PC-3 (cell line): ENCODE results near the gene PDE4DIP. TPM values are rescaled to one million over a fixed set of nuclear protein-coding genes. Genes with fewer than 3 reads are reported as not detected.
A peak's percentile ranks its signal among the peaks of the same experiment; 100 is the strongest.
"Not testable (repeated sequence)": the region's sequence is repeated elsewhere in the genome, so short reads cannot be mapped to it uniquely, and the experiment has no call there.

Experiments used
- ATAC-seq: fragments of 200-7000 bp; cut with Tn5 transposase; 2 replicates; pipeline ENCODE4 v1.9.1; 2020; ENCODE audit warnings: mild to moderate bottlenecking, moderate library complexity
- BruUV-seq: library from RNA; stranded (reverse); fragments of 400-500 nt; replicated peaks from 2 replicates; lab custom pipeline; 2021; lab: Mats Ljungman, UMichigan
- CTCF ChIA-PET: fragments of 300-600 bp; sonication (Branson Sonifier 250); formaldehyde crosslinking; loops from one replicate; lab custom pipeline; 2022; ENCODE audit warnings: antibody characterized with exemption; lab: Charles Lee
- POLR2A ChIA-PET: fragments of 300-600 bp; sonication (Branson Sonifier 250); formaldehyde crosslinking; loops from one replicate; lab custom pipeline; 2022; ENCODE audit warnings: antibody characterized with exemption; ENCODE audit not compliant: unreplicated experiment; lab: Charles Lee
- DNase-seq: peaks from one replicate; pipeline ENCODE4 v3.0.0-alpha.2; 2015
- H2AFZ ChIP-seq: fragments of 300-600 bp; sonication (generic); 2 replicates; pipeline ENCODE4 v1.6.0; 2016; ENCODE audit warnings: antibody characterized with exemption, low read length
- H3F3A ChIP-seq: fragments of 300-600 bp; sonication (generic); one replicate; pipeline ENCODE4 v1.6.0; 2017; ENCODE audit warnings: antibody characterized with exemption, low read length, control low read depth, mild to moderate bottlenecking; ENCODE audit not compliant: unreplicated experiment
- H3K27ac ChIP-seq: fragments of 300-600 bp; sonication (generic); 2 replicates; pipeline ENCODE4 v1.5.1; 2016; ENCODE audit warnings: mild to moderate bottlenecking, low read length
- H3K27me3 ChIP-seq: fragments of 300-600 bp; sonication (generic); 2 replicates; pipeline ENCODE4 v1.6.1; 2016; ENCODE audit warnings: low read length, mixed read lengths
- H3K36me3 ChIP-seq: fragments of 300-600 bp; sonication (generic); 2 replicates; pipeline ENCODE4 v1.6.1; 2016; ENCODE audit warnings: low read depth, mixed run types, low read length, mixed read lengths
- H3K4me1 ChIP-seq: fragments of 300-600 bp; sonication (generic); 2 replicates; pipeline ENCODE4 v1.5.1; 2016; ENCODE audit warnings: low read length; ENCODE audit not compliant: insufficient read depth
- H3K4me2 ChIP-seq: fragments of 300-600 bp; sonication (generic); 2 replicates; pipeline ENCODE4 v1.6.0; 2016; ENCODE audit warnings: low read length
- H3K4me3 ChIP-seq: fragments of 300-600 bp; sonication (generic); 2 replicates; pipeline ENCODE4 v1.5.1; 2016; ENCODE audit warnings: mild to moderate bottlenecking, low read length, mixed read lengths
- H3K79me2 ChIP-seq: fragments of 300-600 bp; sonication (generic); 2 replicates; pipeline ENCODE4 v1.6.1; 2017; ENCODE audit warnings: low read length, mixed read lengths
- H3K9ac ChIP-seq: fragments of 300-600 bp; sonication (generic); 2 replicates; pipeline ENCODE4 v1.6.0; 2016; ENCODE audit warnings: mild to moderate bottlenecking, low read length
- H3K9me2 ChIP-seq: fragments of 300-600 bp; sonication (generic); replicated peaks from 2 replicates; pipeline ENCODE4 v1.6.1; 2016; ENCODE audit warnings: mixed run types, low read length, mixed read lengths
- H3K9me3 ChIP-seq: fragments of 300-600 bp; sonication (generic); 2 replicates; pipeline ENCODE4 v1.6.1; 2016; ENCODE audit warnings: low read length, mixed read lengths
- H4K20me1 ChIP-seq: fragments of 300-600 bp; sonication (generic); 2 replicates; pipeline ENCODE4 v1.6.1; 2016; ENCODE audit warnings: low read length, mixed read lengths
- intact Hi-C: fragments of 100-400 bp; cut with micrococcal nuclease; formaldehyde crosslinking; loops from 2 replicates; pipeline ENCODE4 v1.9.0; 2023
- total RNA-seq: library from RNA; depleted of rRNA; stranded (reverse); fragments of >200 nt; gene quantifications from 2 replicates; pipeline ENCODE4 v1.2.3, GENCODE V29; 2014

Gene PDE4DIP
- total RNA-seq, 1 experiment from 2014 or later, result 20.1 TPM

DNA sequence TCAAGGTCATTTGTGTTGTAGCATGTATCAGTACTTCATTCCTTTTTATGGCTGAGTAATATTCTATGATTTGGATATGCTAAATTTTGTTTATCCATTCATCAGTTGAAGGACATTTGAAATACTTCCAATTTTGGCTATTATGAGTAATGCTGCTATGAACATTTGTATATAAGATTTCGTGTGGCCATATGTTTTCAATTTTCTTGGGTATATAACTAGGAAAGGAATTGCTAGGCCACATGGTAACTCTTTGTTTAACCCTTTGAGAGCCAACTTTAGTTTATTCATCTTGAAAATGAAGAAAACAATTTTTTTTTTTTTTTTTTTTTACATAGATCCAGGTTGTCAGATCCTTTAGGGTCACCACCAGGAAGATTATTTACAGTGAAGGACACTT is 37.0 kb downstream of the PDE4DIP start:
- H3K9me2 ChIP-seq, intact Hi-C loops, CTCF ChIA-PET: not testable (repeated sequence)

GRCh38 chr1:148885219-148885618 is 41.0 kb downstream of the PDE4DIP start:
- H3F3A ChIP-seq, intact Hi-C loops, POLR2A ChIA-PET, H3K4me1 ChIP-seq, H3K27ac ChIP-seq, CTCF ChIA-PET, H3K4me3 ChIP-seq, H3K9ac ChIP-seq, H3K4me2 ChIP-seq, H3K9me2 ChIP-seq, H3K79me2 ChIP-seq, BruUV-seq, H3K27me3 ChIP-seq, H4K20me1 ChIP-seq, H3K36me3 ChIP-seq, H3K9me3 ChIP-seq, ATAC-seq, DNase-seq, H2AFZ ChIP-seq: not testable (repeated sequence)

More for the DNA sequence above, 37.0 kb downstream of the PDE4DIP start:
- H3K79me2 ChIP-seq, POLR2A ChIA-PET, H3K36me3 ChIP-seq, DNase-seq, H3K4me2 ChIP-seq, H3K27me3 ChIP-seq, BruUV-seq, H3K4me3 ChIP-seq, ATAC-seq, H4K20me1 ChIP-seq, H3K27ac ChIP-seq, H3F3A ChIP-seq, H2AFZ ChIP-seq, H3K9me3 ChIP-seq, H3K9ac ChIP-seq, H3K4me1 ChIP-seq: not testable (repeated sequence)

DNA sequence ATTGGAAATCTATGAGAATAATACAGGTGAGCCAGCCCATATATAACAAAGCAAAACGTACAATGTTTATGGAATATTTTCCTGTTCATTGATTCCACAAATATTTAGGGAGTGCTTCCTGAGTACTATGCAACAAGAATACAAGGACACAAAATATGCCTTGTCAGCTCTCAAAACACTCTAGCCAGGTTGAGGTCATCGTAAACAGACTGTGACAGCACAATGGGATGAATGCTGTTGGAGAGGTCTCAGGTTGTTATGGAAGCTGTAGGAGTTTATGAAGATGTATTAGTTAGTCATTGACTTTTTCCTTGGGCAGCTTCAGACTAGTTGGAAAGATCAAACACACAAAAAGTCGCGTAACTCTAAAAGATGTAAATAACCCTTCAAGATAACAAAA is 42.1 kb downstream of the PDE4DIP start:
- H3K9ac ChIP-seq, H3K4me3 ChIP-seq, H2AFZ ChIP-seq, ATAC-seq, BruUV-seq, H3K79me2 ChIP-seq, H3K4me1 ChIP-seq, POLR2A ChIA-PET, H3K9me3 ChIP-seq, H4K20me1 ChIP-seq, H3K27me3 ChIP-seq, CTCF ChIA-PET, H3K27ac ChIP-seq, DNase-seq, H3K9me2 ChIP-seq, H3K4me2 ChIP-seq, H3F3A ChIP-seq, H3K36me3 ChIP-seq, intact Hi-C loops: not testable (repeated sequence)

GRCh38 chr1:148888597-148888996 is 44.4 kb downstream of the PDE4DIP start:
- H3K9me2 ChIP-seq, H4K20me1 ChIP-seq, H3K4me2 ChIP-seq, ATAC-seq, H3K4me3 ChIP-seq, H3K79me2 ChIP-seq, DNase-seq, H3K27ac ChIP-seq, H3K36me3 ChIP-seq, intact Hi-C loops, H3K9ac ChIP-seq, H3F3A ChIP-seq, H3K4me1 ChIP-seq, CTCF ChIA-PET, H3K9me3 ChIP-seq, H3K27me3 ChIP-seq, POLR2A ChIA-PET, H2AFZ ChIP-seq: not testable (repeated sequence)
- TSS peak; percentile 27 for BruUV-seq

DNA sequence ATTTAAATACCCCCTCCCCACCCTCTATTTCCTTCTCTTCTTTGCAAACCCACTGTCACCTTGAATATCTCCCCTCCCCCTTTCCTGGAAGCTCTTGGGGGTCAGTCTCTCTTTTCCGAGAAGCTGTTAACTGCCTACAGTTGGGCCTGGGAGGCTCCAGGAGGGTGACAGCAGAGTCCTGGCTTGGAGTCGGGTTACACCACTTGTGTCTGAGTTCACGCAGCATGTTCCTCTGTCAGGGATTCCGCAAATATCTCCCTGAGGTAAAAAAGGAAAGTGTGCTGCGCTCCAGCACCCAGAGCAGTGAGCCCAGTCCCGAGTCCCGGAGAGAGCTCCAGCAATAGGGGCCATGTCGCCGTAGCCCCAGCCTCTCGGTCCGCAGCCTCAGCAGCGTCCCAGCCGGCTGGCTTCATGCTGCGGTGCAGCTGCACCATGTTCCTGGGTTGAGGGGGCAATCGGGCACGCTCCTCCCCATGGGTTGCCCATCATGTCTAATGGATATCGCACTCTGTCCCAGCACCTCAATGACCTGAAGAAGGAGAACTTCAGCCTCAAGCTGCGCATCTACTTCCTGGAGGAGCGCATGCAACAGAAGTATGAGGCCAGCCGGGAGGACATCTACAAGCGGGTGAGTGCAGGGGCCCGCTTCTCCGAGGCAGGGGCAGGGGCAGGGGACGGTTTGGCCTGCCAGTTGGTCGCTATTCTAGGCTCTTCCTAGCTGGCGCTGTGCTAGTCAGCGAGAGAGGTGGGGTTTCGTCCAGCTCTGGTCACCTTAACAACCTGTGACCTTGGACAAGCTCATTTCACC is 45.2 kb downstream of the PDE4DIP start:
- H3K79me2 ChIP-seq, ATAC-seq, H3K4me3 ChIP-seq, BruUV-seq, H3K9ac ChIP-seq, POLR2A ChIA-PET, H3F3A ChIP-seq, H3K4me1 ChIP-seq, intact Hi-C loops, H3K36me3 ChIP-seq, H3K4me2 ChIP-seq, H2AFZ ChIP-seq, CTCF ChIA-PET, H3K27me3 ChIP-seq, DNase-seq, H3K9me3 ChIP-seq, H3K9me2 ChIP-seq, H4K20me1 ChIP-seq, H3K27ac ChIP-seq: not testable (repeated sequence)

- H3K9me2 ChIP-seq, H3K27me3 ChIP-seq, H3K9ac ChIP-seq, ATAC-seq, H3K36me3 ChIP-seq, H3K4me1 ChIP-seq, intact Hi-C loops, DNase-seq, H4K20me1 ChIP-seq, H3K4me3 ChIP-seq, CTCF ChIA-PET, H3K27ac ChIP-seq, BruUV-seq, H3K9me3 ChIP-seq, H3K79me2 ChIP-seq, H2AFZ ChIP-seq, H3F3A ChIP-seq, POLR2A ChIA-PET, H3K4me2 ChIP-seq: not testable (repeated sequence)
These were observed 45.9 kb downstream of the PDE4DIP start for GRCh38 chr1:148890075-148890568.
